SJCRH30 (cell line): ENCODE data around the gene DPP10. TPM values are rescaled to one million over a fixed set of nuclear protein-coding genes. Genes with fewer than 3 reads are reported as not detected.

Experiments
- DNase-seq, 2 experiments: peaks; one replicate each; pipeline ENCODE4 v3.0.0-alpha.2; 2015 to 2020
- H3K27ac ChIP-seq: fragments of 250-450 bp; sonication (Bioruptor Pico); 2 replicates; pipeline ENCODE4 v1.5.1; 2020; ENCODE audit warnings: mild to moderate bottlenecking, moderate library complexity
- H3K27me3 ChIP-seq: fragments of 250-450 bp; sonication (Bioruptor Pico); 2 replicates; pipeline ENCODE4 v1.5.1; 2020; ENCODE audit warnings: mild to moderate bottlenecking, moderate library complexity
- H3K36me3 ChIP-seq: fragments of 250-450 bp; sonication (Bioruptor Pico); 2 replicates; pipeline ENCODE4 v1.5.1; 2020; ENCODE audit warnings: mild to moderate bottlenecking, moderate library complexity
- H3K4me1 ChIP-seq: fragments of 250-450 bp; sonication (Bioruptor Pico); 2 replicates; pipeline ENCODE4 v1.5.1; 2020; ENCODE audit warnings: mild to moderate bottlenecking, moderate library complexity
- H3K4me3 ChIP-seq: fragments of 250-450 bp; sonication (Bioruptor Pico); 2 replicates; pipeline ENCODE4 v1.5.1; 2020; ENCODE audit warnings: mild to moderate bottlenecking, moderate library complexity
- H3K9me3 ChIP-seq: fragments of 250-450 bp; sonication (Bioruptor Pico); replicated peaks from 2 replicates; pipeline ENCODE4 v1.5.1; 2020; ENCODE audit warnings: mild to moderate bottlenecking, moderate library complexity
- total RNA-seq: library from RNA; depleted of rRNA; stranded (reverse); fragments of >200 nt; shearing (Covaris generic); gene quantifications from 2 replicates; pipeline ENCODE4 v1.2.3, GENCODE V29; 2014

DPP10 gene
- total RNA-seq, 1 experiment from 2014 or later: not detected

- no peaks in the 10 kb centered on the region for H3K9me3 ChIP-seq
- no peak for DNase-seq
- H3K4me1 ChIP-seq: no peaks in the 10 kb centered on the region
- H3K27me3 ChIP-seq: no peaks in the 10 kb centered on the region
- no peak overlapping the region for H3K27ac ChIP-seq
- no peaks in the 10 kb centered on the region for H3K36me3 ChIP-seq
- no peak overlapping the region for H3K4me3 ChIP-seq
Measured at GRCh38 chr2:115542331-115542730, 1099.9 kb downstream of the DPP10 start.

DNA sequence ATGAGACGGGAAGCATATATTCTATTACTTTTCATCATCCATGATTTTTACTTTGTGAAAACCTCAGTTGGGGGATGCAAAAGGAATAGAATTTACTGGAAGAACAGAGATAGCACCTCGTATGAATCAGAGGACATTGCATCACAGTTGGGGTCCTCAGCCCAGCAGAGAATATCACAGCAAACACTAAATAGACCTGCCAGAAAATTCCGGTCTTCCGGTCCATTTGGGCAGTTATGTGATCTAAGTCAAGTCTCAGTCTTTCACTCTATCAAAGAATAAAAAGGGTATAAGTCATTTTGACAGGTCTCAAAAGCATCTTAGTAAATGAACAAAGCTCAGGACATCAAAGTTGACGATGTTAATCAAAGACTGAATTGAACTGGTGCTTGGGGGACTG is 1100.6 kb downstream of the DPP10 start:
- H3K9me3 ChIP-seq: no peaks in the 10 kb centered on the region
- H3K27ac ChIP-seq: no peak overlapping the region
- no peak overlapping the region for H3K4me3 ChIP-seq
- H3K4me1 ChIP-seq: no peaks in the 10 kb centered on the region
- H3K36me3 ChIP-seq: no peaks in the 10 kb centered on the region
- DNase-seq: no peak
- no peaks in the 10 kb centered on the region for H3K27me3 ChIP-seq

GRCh38 chr2:115543461-115543860 is 1101.0 kb downstream of the DPP10 start:
- Histone ChIP-seq H3K27ac (no peak overlapping the region), H3K27me3 (no peaks in the 10 kb centered on the region), H3K36me3 (no peaks in the 10 kb centered on the region), H3K4me1 (no peaks in the 10 kb centered on the region), H3K9me3 (no peaks in the 10 kb centered on the region), H3K4me3 (no peak overlapping the region)
- DNase-seq: no peak

DNA sequence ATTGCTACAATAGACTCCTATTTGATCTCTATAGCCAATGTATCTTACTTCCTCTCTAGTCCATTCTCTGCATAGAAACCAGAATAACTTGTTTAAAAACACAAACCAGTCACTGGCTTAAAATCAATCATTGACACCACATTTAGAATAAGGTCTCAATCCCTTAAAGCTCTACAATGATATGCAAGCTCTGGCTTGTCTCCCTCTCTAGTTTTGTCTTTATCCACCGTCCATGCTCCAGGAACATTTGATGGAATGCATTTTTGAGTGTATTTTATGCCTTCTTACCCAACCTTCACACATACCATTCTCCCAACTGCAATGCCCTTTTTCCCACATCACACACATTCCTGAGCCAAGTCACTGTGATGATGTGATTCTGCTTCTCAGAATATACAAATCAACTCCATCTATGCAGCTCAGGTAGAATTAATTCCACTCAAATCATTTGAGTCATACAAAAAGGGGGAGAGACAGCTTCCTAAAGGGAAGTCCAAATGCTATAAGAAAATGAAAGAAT is 1107.2 kb downstream of the DPP10 start:
- Histone ChIP-seq H3K27me3 (no peaks in the 10 kb centered on the region), H3K36me3 (no peaks in the 10 kb centered on the region), H3K4me1 (no peaks in the 10 kb centered on the region), H3K27ac (no peak overlapping the region), H3K4me3 (no peak overlapping the region), H3K9me3 (no peaks in the 10 kb centered on the region)
- no peak for DNase-seq

DNA sequence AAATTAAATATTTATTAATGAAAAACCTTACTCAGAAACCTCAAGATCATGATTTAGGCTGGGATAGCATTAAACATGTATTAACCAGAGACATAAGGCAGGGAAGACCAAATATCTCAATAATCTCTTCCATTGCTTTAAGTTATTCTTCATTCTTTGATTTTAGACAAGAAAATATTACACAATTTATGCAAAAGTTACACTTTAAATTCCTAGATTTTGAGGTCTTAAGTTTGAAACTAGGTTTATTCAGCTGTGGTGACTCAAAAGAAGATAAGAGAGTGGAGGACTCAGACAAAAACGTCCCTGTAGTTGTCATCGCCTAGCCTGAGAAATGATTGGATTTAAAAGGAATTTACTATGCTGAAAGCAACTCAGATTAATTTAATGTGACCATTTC is 1110.3 kb downstream of the DPP10 start:
- no peak overlapping the region for H3K27ac ChIP-seq
- no peaks in the 10 kb centered on the region for H3K9me3 ChIP-seq
- no peak overlapping the region for H3K4me3 ChIP-seq
- no peaks in the 10 kb centered on the region for H3K27me3 ChIP-seq
- DNase-seq: no peak
- no peaks in the 10 kb centered on the region for H3K36me3 ChIP-seq
- H3K4me1 ChIP-seq: no peaks in the 10 kb centered on the region

DNA sequence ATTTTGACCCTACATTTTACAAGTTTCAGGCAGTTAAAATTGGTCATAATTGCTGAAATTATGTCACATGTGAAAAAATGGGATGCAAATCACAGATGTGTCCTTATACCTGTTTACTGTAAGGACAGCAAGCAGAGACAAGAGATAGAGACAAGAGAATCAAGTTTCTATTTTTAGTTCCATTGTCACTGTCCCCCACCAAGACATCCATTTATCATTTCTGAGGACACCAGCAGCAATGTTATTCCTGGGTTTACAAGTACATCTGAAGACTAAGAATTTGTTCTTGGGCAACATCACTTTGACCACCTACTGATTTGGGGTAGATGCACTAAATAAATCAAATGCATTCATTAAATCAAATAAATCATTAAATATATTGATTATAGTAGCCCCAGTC is 1111.7 kb downstream of the DPP10 start:
- Histone ChIP-seq H3K9me3 (no peaks in the 10 kb centered on the region), H3K4me1 (no peaks in the 10 kb centered on the region), H3K27ac (no peak overlapping the region), H3K4me3 (no peak overlapping the region), H3K27me3 (no peaks in the 10 kb centered on the region), H3K36me3 (no peaks in the 10 kb centered on the region)
- DNase-seq: no peak

- Histone ChIP-seq H3K9me3 (no peaks in the 10 kb centered on the region), H3K27me3 (no peaks in the 10 kb centered on the region; the same call in none of the 2 replicates), H3K36me3 (no peaks in the 10 kb centered on the region), H3K4me3 (no peak overlapping the region), H3K4me1 (no peaks in the 10 kb centered on the region), H3K27ac (no peak overlapping the region)
- no peak for DNase-seq
Measured at GRCh38 chr2:115558725-115559124, 1116.3 kb downstream of the DPP10 start.

- no peaks in the 10 kb centered on the region for H3K4me1 ChIP-seq
- no peak overlapping the region for H3K27ac ChIP-seq
- H3K36me3 ChIP-seq: no peaks in the 10 kb centered on the region
- H3K4me3 ChIP-seq: no peak overlapping the region
- no peaks in the 10 kb centered on the region for H3K9me3 ChIP-seq
- DNase-seq: no peak
- H3K27me3 ChIP-seq: peaks cover 4% of the 10 kb centered on the region
Measured at GRCh38 chr2:115560666-115561065, 1118.2 kb downstream of the DPP10 start.

- Histone ChIP-seq H3K27me3 (peaks cover 4% of the 10 kb centered on the region; the same call in 1 of the 2 replicates), H3K27ac (no peak overlapping the region), H3K4me3 (no peak overlapping the region), H3K4me1 (no peaks in the 10 kb centered on the region), H3K9me3 (no peaks in the 10 kb centered on the region), H3K36me3 (no peaks in the 10 kb centered on the region)
- no peak for DNase-seq
Measured at GRCh38 chr2:115568643-115569042, 1126.2 kb downstream of the DPP10 start.

GRCh38 chr2:115569547-115569946 is 1127.1 kb downstream of the DPP10 start:
- Histone ChIP-seq H3K4me3 (no peak overlapping the region), H3K27me3 (peaks cover 2% of the 10 kb centered on the region; the same call in 1 of the 2 replicates), H3K27ac (no peak overlapping the region), H3K4me1 (no peaks in the 10 kb centered on the region), H3K9me3 (no peaks in the 10 kb centered on the region), H3K36me3 (no peaks in the 10 kb centered on the region)
- DNase-seq: no peak

GRCh38 chr2:115572746-115573145 is 1130.3 kb downstream of the DPP10 start:
- H3K4me3 ChIP-seq: no peak overlapping the region
- DNase-seq: no peak
- no peaks in the 10 kb centered on the region for H3K36me3 ChIP-seq
- H3K27me3 ChIP-seq: no peaks in the 10 kb centered on the region
- H3K27ac ChIP-seq: no peak overlapping the region
- H3K9me3 ChIP-seq: no peaks in the 10 kb centered on the region
- H3K4me1 ChIP-seq: no peaks in the 10 kb centered on the region

- DNase-seq: no peak
- H3K4me3 ChIP-seq: no peak overlapping the region
- no peaks in the 10 kb centered on the region for H3K36me3 ChIP-seq
- no peaks in the 10 kb centered on the region for H3K27me3 ChIP-seq
- no peak overlapping the region for H3K27ac ChIP-seq
- H3K4me1 ChIP-seq: no peaks in the 10 kb centered on the region
- no peaks in the 10 kb centered on the region for H3K9me3 ChIP-seq
Measured at GRCh38 chr2:115573756-115574155, 1131.3 kb downstream of the DPP10 start.

- Histone ChIP-seq H3K9me3 (no peaks in the 10 kb centered on the region), H3K27me3 (no peaks in the 10 kb centered on the region), H3K27ac (no peak overlapping the region), H3K36me3 (no peaks in the 10 kb centered on the region), H3K4me1 (no peaks in the 10 kb centered on the region), H3K4me3 (no peak overlapping the region)
- DNase-seq: no peak
Measured at GRCh38 chr2:115574667-115575066, 1132.2 kb downstream of the DPP10 start.

DNA sequence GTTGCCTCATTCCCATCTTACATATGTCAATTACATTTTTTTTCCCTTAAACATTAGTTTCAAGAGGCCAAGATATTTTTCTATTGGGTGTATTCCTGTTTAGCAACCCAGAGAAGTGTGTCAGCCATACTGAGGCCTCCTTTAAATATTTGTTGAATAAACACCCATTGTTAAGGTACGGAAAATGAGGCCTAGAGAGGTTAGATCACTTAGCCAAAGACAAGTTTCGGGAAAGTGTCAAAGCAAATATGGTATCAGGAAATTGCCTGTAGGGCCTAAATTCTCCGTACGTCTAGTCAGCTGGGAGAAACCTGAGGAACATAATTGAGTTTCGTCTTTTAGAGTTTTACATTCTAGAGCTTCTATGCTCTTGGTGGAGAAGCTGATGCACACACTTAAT is 1138.3 kb downstream of the DPP10 start:
- H3K4me1 ChIP-seq: no peaks in the 10 kb centered on the region
- DNase-seq: no peak
- H3K27me3 ChIP-seq: no peaks in the 10 kb centered on the region; the same call in 1 of the 2 replicates
- no peak overlapping the region for H3K4me3 ChIP-seq
- no peak overlapping the region for H3K27ac ChIP-seq
- H3K36me3 ChIP-seq: no peaks in the 10 kb centered on the region
- H3K9me3 ChIP-seq: no peaks in the 10 kb centered on the region

GRCh38 chr2:115584507-115584906 is 1142.1 kb downstream of the DPP10 start:
- Histone ChIP-seq H3K4me3 (no peak overlapping the region), H3K27me3 (no peaks in the 10 kb centered on the region; the same call in 1 of the 2 replicates), H3K27ac (no peak overlapping the region), H3K4me1 (no peaks in the 10 kb centered on the region), H3K9me3 (no peaks in the 10 kb centered on the region), H3K36me3 (no peaks in the 10 kb centered on the region)
- DNase-seq: no peak

GRCh38 chr2:115596659-115597375 is 1154.4 kb downstream of the DPP10 start:
- Histone ChIP-seq H3K4me3 (no peak overlapping the region), H3K36me3 (no peaks in the 10 kb centered on the region), H3K4me1 (no peaks in the 10 kb centered on the region), H3K9me3 (no peaks in the 10 kb centered on the region), H3K27me3 (0 out of 2 replicates have a peak, but pooled peaks cover 10% of the 10 kb centered on the region), H3K27ac (no peak overlapping the region)
- no peak for DNase-seq
